DOHH2 (cell line): ENCODE results near the gene F5.

Experiments
- EZH2phosphoT487 ChIP-seq: fragments of 200-600 bp; sonication (generic); IDR thresholded peaks from 2 replicates; pipeline ENCODE4 v1.6.1; 2017; ENCODE audit warnings: borderline replicate concordance, mild to moderate bottlenecking, antibody characterized with exemption, low read length, moderate library complexity, mixed read lengths
- TF ChIP-seq, protein P1 (sequence below): fragments of 200-600 bp; sonication (generic); IDR thresholded peaks from one replicate; pipeline ENCODE4 v1.5.1; 2014; ENCODE audit warnings: antibody characterized with exemption, mild to moderate bottlenecking, low read depth, low read length; ENCODE audit not compliant: poor library complexity, severe bottlenecking

DNA sequence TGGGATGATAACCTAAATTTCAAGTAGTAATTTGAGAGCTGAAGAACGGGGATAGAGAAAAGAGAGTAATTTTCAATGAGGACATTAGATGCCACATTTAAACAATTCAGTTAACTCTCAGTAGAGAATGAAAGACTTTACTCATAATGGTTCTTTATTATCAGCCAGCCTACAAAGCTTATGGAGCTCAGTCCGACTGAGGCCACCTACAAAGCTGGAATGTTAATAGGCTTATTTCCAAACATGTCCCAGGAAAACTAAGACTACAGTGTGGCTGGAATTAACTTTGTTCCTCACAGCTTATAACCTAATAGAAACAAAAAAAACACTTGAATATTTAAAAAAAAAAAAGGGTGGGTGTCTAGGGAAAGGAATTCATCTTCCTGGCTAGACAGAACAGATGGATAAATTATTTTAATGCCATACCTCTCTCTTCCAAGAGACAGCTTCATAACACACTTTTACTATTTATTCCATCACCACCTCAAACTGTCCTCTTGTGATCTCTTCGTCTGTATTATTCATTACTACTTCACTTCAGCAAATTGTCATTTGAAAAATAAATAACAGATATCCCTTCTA is 110.4 kb downstream of the F5 start:
- TF ChIP-seq, protein P1, sequence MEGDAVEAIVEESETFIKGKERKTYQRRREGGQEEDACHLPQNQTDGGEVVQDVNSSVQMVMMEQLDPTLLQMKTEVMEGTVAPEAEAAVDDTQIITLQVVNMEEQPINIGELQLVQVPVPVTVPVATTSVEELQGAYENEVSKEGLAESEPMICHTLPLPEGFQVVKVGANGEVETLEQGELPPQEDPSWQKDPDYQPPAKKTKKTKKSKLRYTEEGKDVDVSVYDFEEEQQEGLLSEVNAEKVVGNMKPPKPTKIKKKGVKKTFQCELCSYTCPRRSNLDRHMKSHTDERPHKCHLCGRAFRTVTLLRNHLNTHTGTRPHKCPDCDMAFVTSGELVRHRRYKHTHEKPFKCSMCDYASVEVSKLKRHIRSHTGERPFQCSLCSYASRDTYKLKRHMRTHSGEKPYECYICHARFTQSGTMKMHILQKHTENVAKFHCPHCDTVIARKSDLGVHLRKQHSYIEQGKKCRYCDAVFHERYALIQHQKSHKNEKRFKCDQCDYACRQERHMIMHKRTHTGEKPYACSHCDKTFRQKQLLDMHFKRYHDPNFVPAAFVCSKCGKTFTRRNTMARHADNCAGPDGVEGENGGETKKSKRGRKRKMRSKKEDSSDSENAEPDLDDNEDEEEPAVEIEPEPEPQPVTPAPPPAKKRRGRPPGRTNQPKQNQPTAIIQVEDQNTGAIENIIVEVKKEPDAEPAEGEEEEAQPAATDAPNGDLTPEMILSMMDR = no peak
- TF ChIP-seq EZH2phosphoT487 = no peak
